Testis (tissue), 2 donors: Measurements from ENCODE around the gene ARHGAP26.

ENCODE experiments used
- CTCF ChIP-seq, 3 experiments: fragments of 450-650 bp in 2 of 3; fragments of 200-600 bp in 1 of 3; sonication (generic) in 1 of 3; IDR thresholded peaks; one replicate each; pipeline ENCODE4 v1.5.1; 2016 to 2019; ENCODE audit warnings: antibody characterized with exemption in 3 of 3, mild to moderate bottlenecking in 2 of 3, moderate library complexity in 1 of 3
- POLR2A ChIP-seq: fragments of 450-650 bp; IDR thresholded peaks from one replicate; pipeline ENCODE4 v1.6.1; 2017; ENCODE audit warnings: antibody characterized with exemption, mild to moderate bottlenecking, moderate library complexity

DNA sequence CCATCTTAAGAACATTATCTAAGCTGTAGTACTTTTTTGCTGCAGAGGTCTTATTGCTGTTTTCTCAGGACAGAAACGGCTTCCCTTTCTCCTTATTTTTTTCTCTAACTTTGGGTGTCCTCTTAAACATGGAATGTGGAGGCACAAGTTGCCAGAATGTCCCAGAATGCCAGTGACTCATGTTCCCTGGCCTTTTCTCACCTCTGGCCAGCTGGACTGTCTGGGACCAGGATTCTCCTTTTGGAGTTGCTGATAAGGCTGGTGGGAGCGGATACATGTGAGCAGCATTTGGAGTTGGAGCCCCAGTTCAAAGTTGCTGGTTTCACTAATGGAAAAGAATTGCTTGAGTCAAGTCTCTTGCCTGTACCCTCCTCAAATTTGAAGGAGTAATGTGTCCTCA is 112.8 kb downstream of the ARHGAP26 start:
- TF ChIP-seq CTCF (IDR thresholded peaks at IDR 0.05) (no peak), POLR2A (no peak)
